Kidney epithelial cell (primary cell): Measurements from ENCODE around the gene PTGIS. TPM values are rescaled to one million over a fixed set of nuclear protein-coding genes. Genes with fewer than 3 reads are reported as not detected.

Experiments used
- DNase-seq: peaks from one replicate; pipeline ENCODE4 v3.0.0-alpha.2; 2010; ENCODE audit warnings: low read depth
- H3K27me3 ChIP-seq: 2 replicates; pipeline ENCODE4 v1.6.0; 2011; ENCODE audit warnings: low read length; ENCODE audit not compliant: control insufficient read depth, insufficient read depth
- H3K36me3 ChIP-seq: 2 replicates; pipeline ENCODE4 v1.5.1; 2011; ENCODE audit warnings: low read length; ENCODE audit not compliant: control insufficient read depth, insufficient read depth
- H3K4me3 ChIP-seq: 2 replicates; pipeline ENCODE4 v1.5.1; 2011; ENCODE audit warnings: low read depth, mild to moderate bottlenecking, control low read depth, low read length
- CTCF ChIP-seq: IDR thresholded peaks from 2 replicates; pipeline ENCODE4 v1.5.1; 2011; ENCODE audit warnings: mild to moderate bottlenecking, moderate library complexity, low read length, control low read depth, inconsistent platforms; ENCODE audit not compliant: insufficient read depth, poor library complexity, severe bottlenecking
- total RNA-seq: library from RNA; depleted of rRNA; stranded (reverse); fragments of >200 nt; gene quantifications from 2 replicates; pipeline ENCODE4 v1.2.3, GENCODE V29; 2015

The PTGIS gene
- total RNA-seq, 1 donor from 2014 or later = 0.88 TPM

- no peaks in the 10 kb centered on the region for H3K27me3 ChIP-seq
- no peak for DNase-seq
- no peak overlapping the region for H3K4me3 ChIP-seq
- no peak for TF ChIP-seq CTCF
- no peaks in the 10 kb centered on the region for H3K36me3 ChIP-seq
Measured at GRCh38 chr20:49523767-49524360, 44.1 kb downstream of the PTGIS start.

- H3K4me3 ChIP-seq = no peak overlapping the region
- no peak for TF ChIP-seq CTCF
- no peaks in the 10 kb centered on the region for H3K36me3 ChIP-seq
- no peak for DNase-seq
- peaks cover 11% of the 10 kb centered on the region for H3K27me3 ChIP-seq
Measured at GRCh38 chr20:49521356-49521755, 46.6 kb downstream of the PTGIS start.

- H3K36me3 ChIP-seq = no peaks in the 10 kb centered on the region
- H3K27me3 ChIP-seq = peaks cover 11% of the 10 kb centered on the region
- no peak overlapping the region for H3K4me3 ChIP-seq
- TF ChIP-seq CTCF = no peak
- no peak for DNase-seq
Measured at GRCh38 chr20:49519777-49520359, 48.1 kb downstream of the PTGIS start.

- DNase-seq = no peak
- no peak overlapping the region for H3K4me3 ChIP-seq
- peaks cover 11% of the 10 kb centered on the region for H3K27me3 ChIP-seq
- no peak for TF ChIP-seq CTCF
- no peaks in the 10 kb centered on the region for H3K36me3 ChIP-seq
Measured at GRCh38 chr20:49519212-49519712, 48.7 kb downstream of the PTGIS start.

GRCh38 chr20:49518576-49518975 lies 49.4 kb downstream of the PTGIS start:
- H3K27me3 ChIP-seq = peaks cover 11% of the 10 kb centered on the region
- TF ChIP-seq CTCF = no peak

GRCh38 chr20:49517805-49518100 lies 50.2 kb downstream of the PTGIS start:
- Histone ChIP-seq H3K4me3 (no peak overlapping the region), H3K27me3 (peaks cover 11% of the 10 kb centered on the region), H3K36me3 (no peaks in the 10 kb centered on the region)
- no peak for DNase-seq
- TF ChIP-seq CTCF = no peak

More at GRCh38 chr20:49518576-49518975, 49.4 kb downstream of the PTGIS start:
- DNase-seq = no peak
- H3K4me3 ChIP-seq = no peak overlapping the region
- H3K36me3 ChIP-seq = no peaks in the 10 kb centered on the region
